AG08395 (cell line): ENCODE measurements around the gene SH3PXD2A.
"Not testable (repeated sequence)": the region's sequence is repeated elsewhere in the genome, so short reads cannot be mapped to it uniquely, and the experiment has no call there.

Source experiments
- DNase-seq: peaks from one replicate; pipeline ENCODE4 v3.0.0; 2012; ENCODE audit warnings: mixed read lengths, low spot score

The SH3PXD2A gene

DNA sequence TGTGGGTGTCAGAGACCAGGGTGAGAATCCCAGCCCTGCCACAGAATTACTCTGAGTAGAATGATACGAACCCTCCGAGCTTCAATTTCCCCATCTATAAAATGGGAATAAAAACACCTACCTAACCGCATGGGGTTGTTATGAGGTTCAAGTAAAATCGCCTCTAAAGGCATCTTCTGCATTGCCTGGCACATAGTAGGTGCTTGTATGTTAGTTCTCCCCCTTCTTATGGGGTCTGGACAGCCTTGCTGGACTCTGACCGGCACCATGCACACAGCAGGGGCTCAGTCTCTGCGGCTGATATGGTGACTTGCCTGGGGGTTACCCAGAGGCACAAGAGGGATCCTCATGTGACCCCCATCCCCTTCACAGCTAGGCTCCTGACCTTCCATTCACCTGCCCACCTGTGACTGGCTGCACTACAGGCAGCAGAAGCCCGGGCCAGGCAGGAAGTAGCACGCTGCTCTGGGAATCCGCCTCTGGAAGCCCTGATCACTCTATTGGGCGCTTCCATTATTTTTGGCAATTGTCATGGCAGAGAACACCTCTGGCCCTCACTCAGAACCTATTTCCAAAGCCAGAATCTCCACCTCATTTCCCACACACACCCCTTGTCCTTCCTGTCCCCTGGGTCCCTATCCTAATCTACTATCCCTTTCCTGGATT lies 6.0 kb downstream of the SH3PXD2A start:
- no peak for DNase-seq

DNA sequence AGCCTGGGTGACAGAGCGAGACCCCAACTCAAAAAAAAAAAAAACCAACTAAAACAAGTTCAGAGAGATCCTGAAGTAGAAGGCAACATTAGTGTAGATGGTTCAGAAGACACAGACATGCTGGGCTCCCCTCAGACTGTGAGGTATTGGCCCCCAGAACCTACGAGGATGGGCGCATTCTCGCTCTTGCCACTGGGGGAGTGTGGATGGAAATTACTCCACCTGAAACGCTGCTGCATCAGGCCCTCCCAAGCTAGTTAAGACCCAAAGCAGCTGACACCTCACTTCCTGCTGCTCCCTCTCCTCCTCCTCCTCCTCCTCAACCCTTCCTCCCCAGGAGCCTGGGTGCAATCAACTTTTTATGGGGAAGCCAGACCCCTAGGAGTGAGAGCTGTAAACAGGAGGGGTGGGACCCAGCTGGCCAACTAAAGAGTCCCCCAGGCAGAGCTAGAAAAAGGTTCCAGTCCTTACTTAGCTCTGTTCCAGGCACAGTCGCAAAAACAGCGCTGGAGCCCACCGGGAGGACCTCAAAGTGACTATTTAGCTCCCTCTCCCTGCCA lies 7.4 kb downstream of the SH3PXD2A start:
- DNase-seq = no peak

DNA sequence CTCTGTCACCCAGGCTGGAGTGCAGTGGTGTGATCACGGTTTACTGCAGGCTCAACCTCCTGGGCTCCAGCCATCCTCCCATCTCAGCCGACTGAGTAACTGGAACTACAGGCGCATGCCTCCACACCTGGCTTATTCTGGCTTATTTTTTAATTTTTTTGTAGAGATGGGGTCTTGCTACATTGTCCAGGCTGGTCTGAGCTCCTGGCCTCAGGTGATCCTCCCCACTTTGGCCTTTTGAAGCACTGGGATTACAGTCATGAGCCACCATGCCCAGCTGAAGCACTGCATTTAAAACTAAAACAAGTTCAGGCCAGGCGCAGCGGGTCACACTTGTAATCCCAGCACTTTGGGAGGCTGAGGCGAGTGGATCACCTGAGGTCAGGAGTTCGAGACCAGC lies 8.0 kb downstream of the SH3PXD2A start:
- no peak for DNase-seq

DNA sequence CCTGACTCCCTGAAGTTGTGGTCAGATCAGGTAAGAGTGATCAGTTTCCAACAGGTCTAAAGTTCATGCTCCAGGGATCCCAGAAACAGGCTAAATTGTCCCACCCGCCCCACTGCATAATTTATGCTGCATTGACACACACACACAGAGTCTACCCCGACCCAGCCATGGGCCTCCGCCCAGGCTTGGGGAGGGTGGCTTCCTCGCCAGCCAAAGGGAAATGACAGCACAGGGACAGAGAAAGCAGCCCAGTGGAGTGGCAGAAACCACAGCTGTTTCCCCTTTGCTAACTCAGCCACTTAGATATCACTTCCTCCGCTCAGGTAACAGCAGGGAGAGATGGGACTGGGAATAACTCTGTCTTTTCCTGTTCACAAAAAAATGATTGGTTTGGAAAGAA lies 9.4 kb downstream of the SH3PXD2A start:
- no peak for DNase-seq

DNA sequence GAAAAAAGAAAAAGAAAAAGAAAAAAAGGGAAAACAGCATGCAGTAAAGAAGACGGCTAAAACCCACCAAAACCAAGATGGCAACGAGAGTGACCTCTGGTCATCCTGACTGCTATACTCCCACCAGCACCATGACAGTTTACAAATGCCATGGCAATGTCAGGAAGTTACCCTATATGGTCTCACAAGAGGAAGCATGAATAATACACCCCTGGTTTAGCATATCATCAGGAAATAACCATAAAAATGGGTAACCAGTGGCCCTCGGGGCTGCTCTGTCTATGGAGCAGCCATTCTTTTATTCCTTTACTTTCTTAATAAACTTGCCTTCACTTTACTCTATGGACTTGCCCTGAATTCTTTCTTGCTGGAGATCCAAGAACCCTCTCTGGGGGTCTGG lies 10.0 kb downstream of the SH3PXD2A start:
- DNase-seq = not testable (repeated sequence)

DNA sequence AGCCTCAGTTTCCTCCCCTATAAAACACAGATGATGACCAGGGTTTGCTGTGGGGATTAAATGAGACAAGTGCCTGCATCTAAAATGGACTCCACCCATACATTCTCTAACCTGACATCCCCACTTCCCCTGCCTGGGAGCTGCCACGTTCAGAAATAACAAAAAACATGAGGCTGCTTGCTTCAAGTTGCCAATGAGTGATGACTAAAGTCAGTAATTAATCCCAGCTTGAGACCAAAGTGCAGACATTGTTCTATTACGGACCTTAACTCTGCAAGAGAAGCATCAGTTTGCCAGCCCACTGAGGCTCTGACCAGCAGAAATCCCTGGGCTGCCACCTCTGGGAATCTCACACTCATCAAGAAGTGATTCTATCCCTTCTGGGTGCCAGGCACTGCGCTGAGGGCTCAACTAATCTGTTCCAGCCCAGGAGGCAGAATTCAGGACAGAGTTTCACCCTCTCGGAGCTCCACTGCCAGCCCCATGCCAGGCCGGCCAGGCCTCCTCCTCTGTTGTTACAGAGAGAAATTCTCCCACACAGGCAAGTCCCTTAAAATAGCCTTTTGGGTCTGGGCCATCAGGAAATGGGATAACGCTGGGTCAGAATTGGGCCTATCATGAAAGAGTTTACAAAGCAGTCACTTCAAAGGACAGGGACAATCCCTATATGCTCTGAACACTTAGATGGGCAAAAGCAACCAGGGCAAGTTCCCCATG lies 11.4 kb downstream of the SH3PXD2A start:
- peak; percentile 78 for DNase-seq

DNA sequence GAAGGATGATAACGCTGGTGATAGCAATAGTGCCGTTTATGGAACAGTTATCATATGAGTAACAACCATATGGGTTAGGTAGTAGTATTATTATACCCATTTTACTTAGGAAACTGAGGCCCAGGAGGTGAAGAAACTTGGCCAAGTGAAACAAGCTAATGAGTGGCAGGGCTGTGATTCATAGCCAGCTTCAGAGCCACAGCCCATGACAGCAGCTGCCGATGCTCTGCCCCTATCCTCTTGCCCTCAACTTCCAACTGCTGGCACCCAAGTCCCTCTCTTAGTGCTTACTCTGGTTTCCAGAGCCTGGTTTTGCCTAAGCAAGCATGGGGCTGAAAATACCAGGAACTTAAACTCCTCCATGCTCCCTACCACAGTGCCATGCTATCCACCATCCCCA lies 12.3 kb downstream of the SH3PXD2A start:
- no peak for DNase-seq

DNA sequence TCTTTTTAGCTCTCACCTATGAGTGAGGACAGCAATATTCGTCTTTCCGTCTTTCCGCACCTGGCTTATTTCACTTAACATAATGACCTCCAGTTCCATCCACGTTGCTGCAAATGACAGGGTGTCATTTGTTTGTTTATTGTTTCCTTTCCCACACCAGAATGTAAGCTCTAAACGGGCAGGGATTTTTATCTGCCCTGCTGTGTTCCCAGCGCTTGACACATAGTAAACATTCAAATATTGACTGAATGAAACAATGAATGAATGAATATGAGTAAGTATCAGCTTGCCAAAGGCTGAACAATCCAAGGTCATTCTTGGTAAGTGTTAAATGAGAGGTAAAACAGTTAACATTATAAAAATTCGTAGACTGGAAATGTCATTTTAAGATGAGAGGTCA lies 12.8 kb downstream of the SH3PXD2A start:
- DNase-seq = no peak

DNA sequence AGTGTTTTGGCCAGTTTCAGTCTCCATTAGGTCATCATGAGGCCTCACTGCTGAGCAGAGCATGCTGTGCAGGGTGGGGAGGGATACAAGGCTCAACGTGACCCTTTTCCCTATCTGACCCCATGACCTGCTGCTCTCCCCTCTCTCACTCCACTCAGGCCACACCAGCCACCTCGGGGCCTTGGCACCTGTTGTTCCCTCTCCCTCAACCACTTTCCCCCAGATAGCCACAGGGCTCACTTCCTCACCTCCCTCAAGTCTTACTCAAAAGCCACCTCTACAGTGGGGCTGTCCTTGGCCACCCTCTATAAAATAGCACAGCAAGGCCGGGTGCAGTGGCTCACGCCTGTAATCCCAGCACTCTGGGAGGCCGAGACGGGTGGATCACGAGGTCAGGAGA lies 13.9 kb downstream of the SH3PXD2A start:
- DNase-seq = no peak

DNA sequence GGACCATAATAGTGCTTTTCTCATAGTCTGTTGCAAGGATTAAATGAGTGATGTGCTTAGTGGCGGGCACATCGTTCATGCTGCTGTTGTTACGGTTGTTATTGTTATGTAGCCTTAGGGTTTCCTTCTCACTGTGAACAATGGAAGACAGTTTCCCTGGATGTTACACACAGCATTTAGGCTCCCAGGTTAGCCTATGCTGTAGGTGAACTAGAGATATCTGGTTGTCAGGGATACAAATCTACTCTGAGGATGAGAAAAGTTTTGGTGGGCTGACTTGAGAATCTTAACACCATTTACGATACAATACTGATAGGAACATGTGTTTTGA lies 14.7 kb downstream of the SH3PXD2A start:
- no peak for DNase-seq

DNA sequence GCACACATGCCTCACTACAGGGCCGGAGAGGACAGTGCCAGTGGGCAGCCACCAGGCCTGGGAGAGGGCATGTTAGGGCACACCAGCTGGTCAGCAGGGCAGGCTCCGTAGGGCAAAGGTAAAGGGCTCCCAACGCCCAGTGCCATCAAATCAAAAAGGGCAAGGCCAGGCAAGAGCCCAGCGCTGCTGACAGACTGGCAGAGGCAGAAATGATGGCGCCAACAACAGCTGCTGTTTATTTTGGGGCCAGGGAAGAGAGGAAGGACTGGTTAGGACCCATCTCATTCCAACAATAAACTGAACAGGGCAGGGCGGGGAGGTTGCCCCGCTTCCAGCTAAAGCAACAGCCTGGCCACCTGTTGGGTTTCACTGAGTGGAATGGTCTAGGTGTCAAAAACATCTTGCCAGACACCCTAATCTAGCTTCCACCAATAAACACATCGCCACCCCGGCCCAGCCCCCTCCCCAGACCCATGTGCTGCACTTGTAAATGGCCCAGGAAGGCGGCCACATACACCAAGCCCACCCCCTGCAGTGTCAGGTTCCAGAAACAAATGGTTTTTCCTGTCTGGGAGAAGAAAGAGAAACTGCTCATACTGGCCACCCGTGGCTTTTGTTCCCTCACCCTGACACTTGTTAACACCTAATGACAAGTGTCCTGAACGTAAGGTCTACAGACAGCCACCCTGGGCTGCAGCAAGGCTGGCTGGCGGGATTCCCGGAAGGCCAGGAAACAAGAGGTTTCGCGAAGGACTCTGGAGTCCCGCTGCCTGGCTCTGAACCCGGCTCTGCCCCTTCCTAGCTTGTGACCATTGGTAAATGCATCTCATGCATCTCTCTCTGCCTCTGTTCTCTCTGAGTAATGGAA lies 15.3 kb downstream of the SH3PXD2A start:
- no peak for DNase-seq

DNA sequence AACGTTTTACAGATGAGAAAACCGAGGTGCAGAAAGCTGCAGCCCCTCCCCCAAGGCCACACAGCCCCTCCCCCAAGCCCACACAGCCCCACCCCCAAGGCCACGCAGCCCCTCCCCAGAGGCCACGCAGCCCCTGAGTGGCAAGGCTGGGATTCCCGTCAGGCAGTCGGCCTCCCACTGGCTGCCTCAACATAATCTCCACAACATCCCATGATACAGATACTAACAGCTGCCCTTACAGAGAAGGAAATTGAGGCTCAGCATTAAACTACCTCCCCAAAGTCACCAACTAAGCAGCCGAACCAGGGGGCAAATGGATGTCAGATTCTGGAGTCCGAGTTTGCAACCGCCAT lies 15.9 kb downstream of the SH3PXD2A start:
- no peak for DNase-seq

DNA sequence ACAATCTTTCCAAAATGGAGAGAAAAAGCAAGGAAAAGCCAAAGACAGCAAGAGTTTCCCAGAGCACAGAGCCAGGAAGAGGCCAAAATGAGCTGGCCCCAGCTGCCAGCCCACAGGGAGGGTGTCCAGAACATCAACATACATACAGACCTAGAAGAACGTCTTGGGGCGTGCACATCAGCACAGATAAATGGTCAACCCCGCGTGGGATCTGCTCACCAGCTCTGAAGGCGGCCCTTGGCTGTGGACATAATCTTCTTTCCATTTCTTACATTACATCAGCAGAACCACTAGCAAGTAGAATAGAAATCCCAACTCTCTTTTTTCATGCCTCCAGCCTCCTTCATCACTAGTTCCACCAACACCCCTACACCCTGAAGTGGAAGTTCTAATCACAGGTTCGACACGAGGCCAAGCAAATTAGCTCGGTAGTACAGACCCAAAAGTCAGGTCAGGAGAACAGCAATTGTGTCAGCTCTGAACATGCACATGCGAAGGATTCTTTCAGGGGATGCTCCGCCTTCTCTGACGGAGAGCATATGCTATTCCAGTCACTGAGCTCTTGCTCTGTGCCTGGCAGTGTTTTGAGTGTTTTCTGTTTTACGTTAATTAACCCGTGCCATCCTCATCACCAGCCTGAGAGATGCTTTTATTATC lies 16.4 kb downstream of the SH3PXD2A start:
- DNase-seq = peak; percentile 38

DNA sequence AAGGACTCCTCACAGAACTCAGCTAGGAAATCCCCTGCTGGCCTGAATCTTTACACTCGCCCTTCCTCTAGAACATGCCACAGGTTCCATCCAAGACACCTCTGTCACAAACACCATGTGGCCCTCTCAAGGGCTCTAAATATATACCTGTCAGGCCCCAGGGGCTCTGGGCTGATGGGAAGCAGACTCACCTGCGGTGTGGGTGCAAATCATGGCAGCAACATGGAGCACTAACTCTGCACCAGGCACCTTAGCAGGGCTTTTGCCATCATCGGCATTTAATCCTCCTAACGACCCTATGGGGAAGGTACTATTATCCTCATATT lies 17.3 kb downstream of the SH3PXD2A start:
- no peak for DNase-seq

DNA sequence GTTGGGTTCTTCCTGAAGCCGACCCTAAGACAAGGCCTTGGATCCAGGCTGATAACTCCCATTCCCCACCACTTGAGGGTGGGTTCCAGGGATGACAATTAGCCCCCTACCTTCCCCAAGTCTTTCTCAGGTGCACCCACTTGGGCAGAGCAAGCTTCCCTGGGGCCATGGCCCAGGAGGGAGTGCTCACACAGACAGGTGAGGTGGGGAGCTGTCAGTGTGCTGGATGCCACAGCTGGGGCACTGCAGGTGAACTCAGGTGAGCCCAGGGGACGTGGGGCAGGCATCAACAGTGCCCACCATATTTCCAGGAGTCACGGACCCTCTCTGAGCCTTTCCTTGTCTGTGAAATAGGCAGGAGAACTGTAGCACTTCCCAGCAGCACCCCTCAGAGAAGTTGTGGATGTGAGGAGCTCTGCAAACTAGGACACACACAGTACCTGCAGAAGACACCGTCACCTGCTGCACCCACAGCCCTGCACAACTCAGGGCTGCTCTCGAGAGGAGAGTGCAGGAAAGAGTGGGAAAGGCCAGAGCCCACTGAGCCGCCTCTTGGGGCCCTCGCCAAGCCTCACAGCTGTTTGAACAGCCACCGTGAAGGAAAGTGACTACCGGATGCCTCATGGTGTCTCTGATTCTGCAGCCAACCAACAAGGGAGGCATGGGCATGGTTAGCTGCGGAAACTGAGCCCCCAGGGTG lies 17.9 kb downstream of the SH3PXD2A start:
- DNase-seq = no peak

DNA sequence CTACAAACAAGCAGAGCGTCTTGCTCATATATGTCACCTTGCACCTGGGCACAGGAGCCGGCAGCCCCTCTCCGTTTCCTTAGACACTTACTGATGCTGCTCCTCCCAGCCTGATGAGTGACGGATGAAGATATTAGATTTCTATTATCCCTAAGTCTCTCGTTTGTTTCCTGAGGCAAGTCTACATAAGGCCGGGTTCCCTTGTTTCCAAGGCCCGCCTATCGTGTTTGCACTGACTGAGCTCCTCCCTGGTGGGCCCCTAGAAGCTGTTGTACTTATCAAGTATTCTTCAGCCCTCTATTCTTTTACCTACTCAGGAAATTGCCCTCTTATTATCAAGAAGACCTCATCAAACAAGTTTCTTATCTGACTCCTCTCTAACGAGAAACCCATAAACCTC lies 18.5 kb downstream of the SH3PXD2A start:
- no peak for DNase-seq

DNA sequence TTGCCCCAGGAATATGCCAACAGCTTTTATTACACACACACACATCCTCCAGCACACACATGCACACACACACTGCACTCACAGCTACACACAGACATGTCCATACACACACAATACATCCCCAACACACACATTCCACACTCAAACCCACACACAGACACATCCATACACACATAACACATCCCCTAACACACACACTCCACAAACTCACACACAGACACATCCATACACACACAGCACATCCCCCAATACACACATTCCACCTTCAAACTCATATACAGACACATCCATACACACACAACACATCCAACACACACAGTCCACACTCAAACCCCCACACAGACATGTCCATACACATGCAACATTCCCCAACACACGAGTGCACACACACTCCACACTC lies 19.1 kb downstream of the SH3PXD2A start:
- no peak for DNase-seq

DNA sequence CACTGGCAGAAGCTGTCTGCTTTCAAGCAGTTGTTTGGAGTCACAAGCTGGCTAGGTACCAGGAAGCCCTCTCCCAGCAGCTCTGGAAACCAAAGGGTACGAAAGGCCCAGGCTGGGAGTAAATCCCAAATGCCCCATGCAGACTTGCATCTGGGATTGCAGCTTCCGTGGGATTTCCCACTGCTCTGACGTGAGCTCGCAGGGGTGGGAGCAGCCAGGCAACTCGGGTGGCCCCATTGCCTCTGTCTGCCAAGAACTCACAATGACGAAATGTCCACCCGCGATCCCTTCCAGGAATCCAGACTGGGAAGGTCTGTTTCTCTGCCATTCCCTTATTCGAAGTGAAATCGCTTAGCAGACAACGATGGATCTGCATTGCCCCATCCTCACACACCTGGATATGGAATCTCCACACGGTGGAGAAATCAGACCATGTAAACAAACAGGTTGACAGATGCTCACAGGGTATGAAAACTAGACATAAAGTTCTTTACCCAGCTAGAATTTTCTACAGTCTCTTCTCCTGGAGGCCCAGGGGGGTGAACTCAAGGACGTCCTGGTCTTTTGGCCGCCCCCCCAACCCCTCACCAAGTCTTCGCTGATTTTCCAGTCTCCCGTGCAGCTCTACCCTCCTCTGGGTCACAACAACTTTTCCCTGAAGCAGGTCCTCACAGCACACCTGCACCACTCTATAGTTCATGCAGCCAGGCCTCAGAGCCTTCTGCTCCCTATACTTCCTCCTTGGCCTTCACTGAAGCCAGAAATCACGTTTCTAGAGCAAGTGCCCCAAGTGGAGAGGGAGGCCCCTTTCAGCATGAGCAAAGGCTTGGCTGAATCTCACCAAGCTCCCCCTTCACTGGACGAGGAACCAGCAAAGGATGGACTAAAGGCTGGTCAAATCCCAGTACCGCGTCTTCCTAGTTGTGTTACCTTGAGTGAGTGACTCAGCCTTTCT lies 20.0 kb downstream of the SH3PXD2A start:
- DNase-seq = peak; percentile 82

DNA sequence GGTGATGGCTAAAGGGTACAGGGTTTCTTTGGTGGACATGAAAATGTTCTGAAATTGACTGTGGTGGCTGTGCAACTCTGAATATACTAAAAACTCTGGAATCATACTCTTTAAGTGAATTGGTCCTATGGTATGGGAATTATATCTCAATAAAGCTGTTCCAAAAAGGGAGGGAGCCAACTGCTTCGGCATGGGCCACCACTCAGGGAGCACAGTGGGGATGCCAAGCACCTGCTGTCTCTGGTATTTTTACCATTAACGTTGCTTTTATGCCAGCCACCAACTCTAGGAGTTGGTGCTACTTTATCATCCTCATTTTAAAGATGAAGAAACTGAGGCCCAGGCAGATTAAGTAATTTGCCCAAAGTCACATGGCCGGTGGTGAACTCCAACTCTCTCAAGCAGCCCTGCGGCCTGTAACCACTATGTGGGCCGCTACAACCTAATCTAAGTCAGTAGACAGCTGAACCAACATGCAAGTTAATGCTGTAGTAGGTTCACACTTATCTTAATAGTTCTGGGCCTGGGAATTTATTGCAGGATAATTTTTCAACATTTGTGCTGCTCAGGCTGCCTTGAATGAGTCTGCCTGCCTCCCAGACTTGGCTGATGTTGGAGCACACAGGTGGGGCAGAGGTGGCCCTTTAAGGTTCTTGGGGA lies 20.8 kb downstream of the SH3PXD2A start:
- DNase-seq = no peak

DNA sequence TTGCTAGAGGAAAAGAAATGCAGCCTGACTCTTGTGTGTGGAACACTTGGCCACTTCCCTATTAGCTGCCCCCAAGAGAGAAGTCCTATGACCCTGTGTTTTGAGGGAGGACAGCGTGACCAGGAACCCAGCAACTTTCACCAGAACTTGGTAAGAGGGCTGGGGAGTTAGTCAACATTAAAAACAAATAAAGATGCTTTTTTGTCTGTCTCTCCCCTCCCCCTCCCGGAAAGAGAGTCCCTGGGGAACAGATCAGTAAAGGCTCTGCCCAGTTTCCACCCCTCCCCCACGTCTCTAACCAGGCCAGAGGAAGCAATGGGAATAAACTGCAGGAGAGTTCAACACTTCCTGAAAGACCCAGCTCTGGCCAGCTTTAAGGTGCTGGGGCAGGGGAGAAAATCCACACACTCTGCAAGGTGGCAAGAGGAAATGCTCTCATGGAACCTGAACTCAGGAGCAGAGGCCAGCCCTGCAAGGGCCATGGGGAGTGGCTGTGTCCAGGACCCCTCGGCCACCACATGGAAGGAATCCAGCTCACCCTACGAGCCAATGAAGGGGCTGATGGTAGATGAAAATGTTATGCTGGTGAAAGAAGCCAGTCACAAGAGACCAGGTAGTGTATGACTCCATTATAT lies 21.5 kb downstream of the SH3PXD2A start:
- DNase-seq = peak; percentile 26
